Gastroesophageal sphincter (tissue), 3 donors: ENCODE measurements around the gene PSMG1.

Experiments used
- EP300 ChIP-seq: sonication (generic); formaldehyde crosslinking; IDR thresholded peaks from one replicate; pipeline ENCODE4 v1.6.1; 2017; ENCODE audit warnings: antibody characterized with exemption, mild to moderate bottlenecking
- POLR2A ChIP-seq, 2 donors: fragments of 450-650 bp; IDR thresholded peaks; one replicate each; pipeline ENCODE4 v1.6.1; 2017; ENCODE audit warnings: antibody characterized with exemption in 2 of 2, mild to moderate bottlenecking in 2 of 2, moderate library complexity in 1 of 2
- TF ChIP-seq, protein P1 (sequence below), 4 experiments: fragments of 200-600 bp in 2 of 4; fragments of 450-650 bp in 2 of 4; sonication (generic) in 1 of 4; IDR thresholded peaks; one replicate each; pipeline ENCODE4 v1.5.1; 2017 to 2019; ENCODE audit warnings: antibody characterized with exemption in 4 of 4, mild to moderate bottlenecking in 2 of 4, moderate library complexity in 2 of 4

DNA sequence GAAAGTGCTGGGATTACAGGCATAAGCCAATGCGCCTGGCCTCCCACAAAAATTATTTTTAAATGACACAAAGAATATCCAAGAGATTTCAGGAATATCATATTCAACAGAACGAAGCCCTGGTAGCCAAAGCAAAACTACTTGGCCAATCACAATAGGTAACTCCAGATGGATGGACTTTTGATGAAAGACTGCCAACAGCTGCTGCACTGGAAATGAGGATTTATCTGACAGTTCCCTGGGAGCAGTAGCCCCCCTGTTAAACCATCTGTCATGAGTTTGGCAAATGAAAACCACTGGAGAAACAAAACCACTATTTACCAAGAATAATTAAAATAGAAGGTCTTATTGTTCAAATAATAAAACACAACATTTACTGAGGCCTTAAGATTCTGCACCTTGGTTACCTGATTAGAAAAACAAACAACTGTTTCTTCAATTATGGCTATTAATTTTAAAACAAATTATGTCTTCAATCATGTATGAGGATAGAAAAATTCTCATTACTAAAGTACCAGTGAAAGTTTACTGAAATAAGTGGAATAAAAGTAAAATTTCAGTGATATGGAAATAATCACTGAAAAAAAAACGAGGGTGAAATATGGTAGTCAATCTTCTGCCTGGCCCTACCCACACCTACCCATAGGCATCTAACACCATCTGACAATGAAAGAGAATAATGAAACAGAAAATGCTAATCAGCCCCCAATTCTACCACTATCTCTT lies 34.3 kb upstream of the PSMG1 start:
- TF ChIP-seq, protein P1, sequence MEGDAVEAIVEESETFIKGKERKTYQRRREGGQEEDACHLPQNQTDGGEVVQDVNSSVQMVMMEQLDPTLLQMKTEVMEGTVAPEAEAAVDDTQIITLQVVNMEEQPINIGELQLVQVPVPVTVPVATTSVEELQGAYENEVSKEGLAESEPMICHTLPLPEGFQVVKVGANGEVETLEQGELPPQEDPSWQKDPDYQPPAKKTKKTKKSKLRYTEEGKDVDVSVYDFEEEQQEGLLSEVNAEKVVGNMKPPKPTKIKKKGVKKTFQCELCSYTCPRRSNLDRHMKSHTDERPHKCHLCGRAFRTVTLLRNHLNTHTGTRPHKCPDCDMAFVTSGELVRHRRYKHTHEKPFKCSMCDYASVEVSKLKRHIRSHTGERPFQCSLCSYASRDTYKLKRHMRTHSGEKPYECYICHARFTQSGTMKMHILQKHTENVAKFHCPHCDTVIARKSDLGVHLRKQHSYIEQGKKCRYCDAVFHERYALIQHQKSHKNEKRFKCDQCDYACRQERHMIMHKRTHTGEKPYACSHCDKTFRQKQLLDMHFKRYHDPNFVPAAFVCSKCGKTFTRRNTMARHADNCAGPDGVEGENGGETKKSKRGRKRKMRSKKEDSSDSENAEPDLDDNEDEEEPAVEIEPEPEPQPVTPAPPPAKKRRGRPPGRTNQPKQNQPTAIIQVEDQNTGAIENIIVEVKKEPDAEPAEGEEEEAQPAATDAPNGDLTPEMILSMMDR (IDR thresholded peaks at IDR 0.05) = no peak
- TF ChIP-seq POLR2A (IDR thresholded peaks at IDR 0.05) = no peak
- no peak for TF ChIP-seq EP300
